HEK293 (cell line): ENCODE data around the gene FPGS.
A peak's percentile ranks its signal among the peaks of the same experiment; 100 is the strongest.

Experiments used
- CTCF ChIA-PET: fragments of 350-600 bp; formaldehyde crosslinking; extraction: SDS; loops from one replicate; lab custom pipeline; 2021; ENCODE audit warnings: antibody characterized with exemption; lab: Yijun Ruan, JAX
- POLR2A ChIA-PET: fragments of 300-600 bp; formaldehyde crosslinking; extraction: SDS; loops from one replicate; lab custom pipeline; 2020; ENCODE audit warnings: antibody characterized with exemption, inconsistent platforms; lab: Yijun Ruan, JAX
- H3K27ac ChIP-seq: fragments of 200-500 bp; sonication (Bioruptor generic); 2 replicates; pipeline ENCODE4 v1.5.1; 2014; ENCODE audit warnings: low read depth, low read length, control low read depth, inconsistent platforms; ENCODE audit errors: extremely low read depth
- H3K36me3 ChIP-seq, 2 experiments: fragments of 200-500 bp in 1 of 2; sonication (Bioruptor generic) in 1 of 2; 1 replicate in 1 of 2; 2 replicates in 1 of 2; pipeline ENCODE4 v1.5.1; 2014 to 2017; ENCODE audit warnings: inconsistent platforms in 2 of 2, low read length in 2 of 2; ENCODE audit not compliant: control insufficient read depth in 2 of 2, insufficient read depth in 1 of 2
- H3K4me1 ChIP-seq: fragments of 200-500 bp; sonication (Bioruptor generic); 2 replicates; pipeline ENCODE4 v1.5.1; 2014; ENCODE audit warnings: mild to moderate bottlenecking, low read length, inconsistent platforms; ENCODE audit not compliant: control insufficient read depth, insufficient read depth
- H3K4me3 ChIP-seq: 2 replicates; pipeline ENCODE4 v1.5.1; 2011; ENCODE audit warnings: low read depth, mild to moderate bottlenecking, control low read depth, low read length, moderate library complexity
- H3K9me3 ChIP-seq: fragments of 200-500 bp; sonication (Bioruptor generic); 2 replicates; pipeline ENCODE4 v1.5.1; 2014; ENCODE audit warnings: low read depth, low read length, inconsistent platforms; ENCODE audit not compliant: control insufficient read depth, insufficient read depth
- GLIS1 ChIP-seq: fragments of 450-650 bp; formaldehyde crosslinking; IDR thresholded peaks from 2 replicates; pipeline ENCODE4 v1.5.1; 2016; ENCODE audit warnings: missing biosample characterization, missing genetic modification characterization
- KLF10 ChIP-seq: fragments of 450-650 bp; IDR thresholded peaks from 2 replicates; pipeline ENCODE4 v1.5.1; 2018; ENCODE audit warnings: missing biosample characterization, mild to moderate bottlenecking, missing genetic modification characterization
- KLF16 ChIP-seq: fragments of 450-650 bp; formaldehyde crosslinking; IDR thresholded peaks from 2 replicates; pipeline ENCODE4 v1.5.1; 2017; ENCODE audit warnings: missing biosample characterization, missing genetic modification characterization
- KLF9 ChIP-seq: fragments of 450-650 bp; formaldehyde crosslinking; IDR thresholded peaks from 2 replicates; pipeline ENCODE4 v1.5.1; 2016; ENCODE audit warnings: missing biosample characterization, missing genetic modification characterization, low read depth
- OSR2 ChIP-seq: fragments of 450-650 bp; formaldehyde crosslinking; IDR thresholded peaks from 2 replicates; pipeline ENCODE4 v1.5.1; 2016; ENCODE audit warnings: missing biosample characterization, missing genetic modification characterization
- SP2 ChIP-seq: fragments of 450-650 bp; formaldehyde crosslinking; IDR thresholded peaks from 2 replicates; pipeline ENCODE4 v1.5.1; 2016; ENCODE audit warnings: missing biosample characterization, missing genetic modification characterization
- ZBTB17 ChIP-seq: fragments of 450-650 bp; formaldehyde crosslinking; IDR thresholded peaks from 2 replicates; pipeline ENCODE4 v1.5.1; 2016; ENCODE audit warnings: missing biosample characterization, missing genetic modification characterization
- ZBTB48 ChIP-seq: fragments of 450-650 bp; formaldehyde crosslinking; IDR thresholded peaks from 2 replicates; pipeline ENCODE4 v1.5.1; 2016; ENCODE audit warnings: missing biosample characterization, missing genetic modification characterization
- ZBTB6 ChIP-seq: fragments of 450-650 bp; formaldehyde crosslinking; IDR thresholded peaks from 2 replicates; pipeline ENCODE4 v1.5.1; 2017; ENCODE audit warnings: missing biosample characterization, missing genetic modification characterization
- ZFHX2 ChIP-seq: fragments of 450-650 bp; formaldehyde crosslinking; conservative IDR thresholded peaks from 2 replicates; pipeline ENCODE4 v1.5.1; 2016; ENCODE audit warnings: missing biosample characterization, missing genetic modification characterization
- ZNF2 ChIP-seq: fragments of 450-650 bp; formaldehyde crosslinking; IDR thresholded peaks from 2 replicates; pipeline ENCODE4 v1.5.1; 2016; ENCODE audit warnings: missing biosample characterization, missing genetic modification characterization
- ZNF214 ChIP-seq: fragments of 450-650 bp; formaldehyde crosslinking; IDR thresholded peaks from 2 replicates; pipeline ENCODE4 v1.5.1; 2017; ENCODE audit warnings: missing biosample characterization, mild to moderate bottlenecking, missing genetic modification characterization, borderline replicate concordance
- ZNF26 ChIP-seq: fragments of 450-650 bp; formaldehyde crosslinking; IDR thresholded peaks from 2 replicates; pipeline ENCODE4 v1.5.1; 2016; ENCODE audit warnings: missing biosample characterization, missing genetic modification characterization
- ZNF280D ChIP-seq: fragments of 450-650 bp; formaldehyde crosslinking; IDR thresholded peaks from 2 replicates; pipeline ENCODE4 v1.5.1; 2016; ENCODE audit warnings: missing biosample characterization, missing genetic modification characterization
- ZNF302 ChIP-seq: fragments of 450-650 bp; formaldehyde crosslinking; IDR thresholded peaks from 2 replicates; pipeline ENCODE4 v1.5.1; 2016; ENCODE audit warnings: missing biosample characterization, missing genetic modification characterization, low read depth
- ZNF341 ChIP-seq: fragments of 450-650 bp; formaldehyde crosslinking; IDR thresholded peaks from 2 replicates; pipeline ENCODE4; 2016; ENCODE audit warnings: low read depth, missing biosample characterization, missing genetic modification characterization
- ZNF350 ChIP-seq: fragments of 450-650 bp; formaldehyde crosslinking; IDR thresholded peaks from 2 replicates; pipeline ENCODE4 v1.5.0; 2017; ENCODE audit warnings: missing biosample characterization, mild to moderate bottlenecking, missing genetic modification characterization
- ZNF394 ChIP-seq: fragments of 450-650 bp; formaldehyde crosslinking; IDR thresholded peaks from 2 replicates; pipeline ENCODE4 v1.5.1; 2016; ENCODE audit warnings: missing biosample characterization, missing genetic modification characterization, mild to moderate bottlenecking, moderate library complexity, borderline replicate concordance
- ZNF426 ChIP-seq: fragments of 450-650 bp; formaldehyde crosslinking; IDR thresholded peaks from 2 replicates; pipeline ENCODE4 v1.5.1; 2017; ENCODE audit warnings: missing biosample characterization, missing genetic modification characterization, mild to moderate bottlenecking, inconsistent platforms, moderate library complexity
- ZNF48 ChIP-seq: fragments of 450-650 bp; formaldehyde crosslinking; IDR thresholded peaks from 2 replicates; pipeline ENCODE4 v1.5.1; 2016; ENCODE audit warnings: missing biosample characterization, missing genetic modification characterization
- ZNF548 ChIP-seq: fragments of 450-650 bp; formaldehyde crosslinking; IDR thresholded peaks from 2 replicates; pipeline ENCODE4 v1.5.1; 2016; ENCODE audit warnings: missing biosample characterization, missing genetic modification characterization
- ZNF76 ChIP-seq: fragments of 450-650 bp; formaldehyde crosslinking; IDR thresholded peaks from 2 replicates; pipeline ENCODE4; 2016; ENCODE audit warnings: low read depth, missing biosample characterization, missing genetic modification characterization, borderline replicate concordance
- ZSCAN5A ChIP-seq: fragments of 450-650 bp; formaldehyde crosslinking; IDR thresholded peaks from 2 replicates; pipeline ENCODE4 v1.5.1; 2016; ENCODE audit warnings: missing biosample characterization, missing genetic modification characterization

FPGS gene

GRCh38 chr9:127769929-127770582 is 32.6 kb upstream of the FPGS start:
- H3K4me3 ChIP-seq, result no peak overlapping the region

GRCh38 chr9:127770583-127770904 is 32.1 kb upstream of the FPGS start:
- CTCF ChIA-PET, result interaction anchor here (0.7 to 1.6 kb wide), 5 partner anchors 14 to 267 kb away, joined by 4 to 12 read pairs (median 4); partner anchors contain the start of gene TOR2A
- Histone ChIP-seq H3K27ac (no peak overlapping the region), H3K4me1 (no peaks in the 10 kb centered on the region), H3K36me3 (no peaks in the 10 kb centered on the region), H3K4me3 (no peak overlapping the region), H3K9me3 (no peaks in the 10 kb centered on the region)
- TF ChIP-seq ZNF350 (no peak), KLF10 (tag by site-specific recombination) (no peak), KLF16 (tag by site-specific recombination) (no peak), ZNF2 (tag by site-specific recombination) (no peak), ZFHX2 (tag by site-specific recombination) (no peak), ZBTB48 (tag by site-specific recombination) (no peak), ZNF76 (tag by site-specific recombination) (no peak), ZNF302 (tag by site-specific recombination) (no peak), ZBTB6 (tag by site-specific recombination) (no peak), ZSCAN5A (no peak)
- POLR2A ChIA-PET, result interaction anchor here (0.6 to 1.9 kb wide), 13 partner anchors 9 to 156 kb away, joined by 3 to 10 read pairs (median 6); partner anchors contain the start of genes CDK9, ST6GALNAC4 and TOR2A

More at GRCh38 chr9:127769929-127770582, 32.6 kb upstream of the FPGS start:
- no peaks in the 10 kb centered on the region for H3K9me3 ChIP-seq
- CTCF ChIA-PET, result interaction anchor here (0.6 to 3.1 kb wide), 4 partner anchors 15 to 266 kb away, joined by 3 to 14 read pairs (median 4); partner anchors contain the start of gene CDK9
- POLR2A ChIA-PET, result interaction anchor here (1.1 to 1.9 kb wide), 3 partner anchors 23 to 147 kb away, joined by 4 to 7 read pairs (median 4); partner anchors contain the start of gene ST6GALNAC4
- H3K36me3 ChIP-seq, result no peaks in the 10 kb centered on the region
- TF ChIP-seq ZNF394 (no peak), ZNF341 (tag by site-specific recombination) (peak; percentile 43; the same call in 1 of the 2 replicates), GLIS1 (tag by site-specific recombination) (0 out of 2 replicates have a peak, but pooled peaks have one; percentile 11)
- TF ChIP-seq, all 188 proteins: peak for 2
- H3K4me1 ChIP-seq, result no peaks in the 10 kb centered on the region
- no peak overlapping the region for H3K27ac ChIP-seq

GRCh38 chr9:127770905-127771569 is 31.6 kb upstream of the FPGS start:
- no peaks in the 10 kb centered on the region for H3K36me3 ChIP-seq
- ChIA-PET CTCF (interaction anchor here (0.6 to 1.6 kb wide), 8 partner anchors 12 to 267 kb away, joined by 3 to 12 read pairs (median 4); partner anchors contain the start of gene TOR2A), POLR2A (interaction anchor here (0.5 to 1.9 kb wide), 16 partner anchors 9 to 1259 kb away, joined by 3 to 10 read pairs (median 4); partner anchors contain the start of genes CDK9, ST6GALNAC4 and TOR2A)
- H3K4me3 ChIP-seq, result peak overlapping the region; percentile 43
- H3K4me1 ChIP-seq, result no peaks in the 10 kb centered on the region
- no peaks in the 10 kb centered on the region for H3K9me3 ChIP-seq
- H3K27ac ChIP-seq, result no peak overlapping the region
- TF ChIP-seq KLF10 (tag by site-specific recombination), result peak; percentile 98
- no peak for TF ChIP-seq ZNF48 (tag by site-specific recombination)
- peak; percentile 99 for TF ChIP-seq KLF9
- no peak for TF ChIP-seq ZNF26 (tag by site-specific recombination)
- peak; percentile 95 for TF ChIP-seq SP2 (tag by site-specific recombination)
- TF ChIP-seq ZNF548 (tag by site-specific recombination), result no peak
- peak; percentile 70 for TF ChIP-seq ZBTB17 (tag by site-specific recombination)
- no peak for TF ChIP-seq ZNF214 (tag by site-specific recombination)
- TF ChIP-seq OSR2, result peak; percentile 15; the same call in 1 of the 2 replicates
- TF ChIP-seq ZNF280D, result no peak
- TF ChIP-seq ZNF426 (tag by site-specific recombination), result no peak
